Gastrocnemius medialis (tissue), 4 donors: ENCODE data around the gene MYO1D.

Experiments used
- POLR2A ChIP-seq, 2 donors: fragments of 450-650 bp; IDR thresholded peaks; one replicate each; pipeline ENCODE4 v1.6.1; 2017; ENCODE audit warnings: antibody characterized with exemption in 2 of 2, mild to moderate bottlenecking in 2 of 2, moderate library complexity in 2 of 2
- TF ChIP-seq, protein P1 (sequence below), 5 experiments: fragments of 450-650 bp in 3 of 5; fragments of 200-600 bp in 2 of 5; sonication (generic) in 2 of 5; IDR thresholded peaks in 4 of 5; conservative IDR thresholded peaks in 1 of 5; 1 replicate in 4 of 5; 2 replicates in 1 of 5; pipeline ENCODE4 v1.5.1; 2016 to 2019; ENCODE audit warnings: antibody characterized with exemption in 5 of 5, mild to moderate bottlenecking in 3 of 5, moderate library complexity in 3 of 5

DNA sequence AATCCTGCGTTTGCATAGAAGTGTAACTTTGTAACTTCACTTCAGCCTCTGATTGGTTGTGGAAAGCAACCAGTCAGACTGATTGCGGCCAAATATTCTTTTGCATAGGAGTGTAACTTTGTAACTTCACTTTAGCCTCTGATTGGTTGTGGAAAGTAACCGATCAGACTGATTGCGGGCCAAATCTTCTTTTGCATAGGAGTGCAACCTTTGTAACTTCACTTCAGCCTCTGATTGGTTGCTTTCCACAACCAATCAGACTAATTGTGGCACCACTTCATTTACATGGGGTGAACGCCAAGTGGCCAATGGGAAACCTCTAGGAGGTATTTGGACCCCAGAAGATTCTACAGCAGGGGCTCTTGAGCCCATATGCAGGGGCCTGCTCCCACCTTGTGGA is 49.3 kb upstream of the MYO1D start:
- TF ChIP-seq, protein P1, sequence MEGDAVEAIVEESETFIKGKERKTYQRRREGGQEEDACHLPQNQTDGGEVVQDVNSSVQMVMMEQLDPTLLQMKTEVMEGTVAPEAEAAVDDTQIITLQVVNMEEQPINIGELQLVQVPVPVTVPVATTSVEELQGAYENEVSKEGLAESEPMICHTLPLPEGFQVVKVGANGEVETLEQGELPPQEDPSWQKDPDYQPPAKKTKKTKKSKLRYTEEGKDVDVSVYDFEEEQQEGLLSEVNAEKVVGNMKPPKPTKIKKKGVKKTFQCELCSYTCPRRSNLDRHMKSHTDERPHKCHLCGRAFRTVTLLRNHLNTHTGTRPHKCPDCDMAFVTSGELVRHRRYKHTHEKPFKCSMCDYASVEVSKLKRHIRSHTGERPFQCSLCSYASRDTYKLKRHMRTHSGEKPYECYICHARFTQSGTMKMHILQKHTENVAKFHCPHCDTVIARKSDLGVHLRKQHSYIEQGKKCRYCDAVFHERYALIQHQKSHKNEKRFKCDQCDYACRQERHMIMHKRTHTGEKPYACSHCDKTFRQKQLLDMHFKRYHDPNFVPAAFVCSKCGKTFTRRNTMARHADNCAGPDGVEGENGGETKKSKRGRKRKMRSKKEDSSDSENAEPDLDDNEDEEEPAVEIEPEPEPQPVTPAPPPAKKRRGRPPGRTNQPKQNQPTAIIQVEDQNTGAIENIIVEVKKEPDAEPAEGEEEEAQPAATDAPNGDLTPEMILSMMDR (IDR thresholded peaks at IDR 0.05 in 4 of 5, conservative IDR thresholded peaks at IDR 0.05 in 1 of 5), result no peak
- no peak for TF ChIP-seq POLR2A (IDR thresholded peaks at IDR 0.05)
